Testis (tissue), 5 donors: Measurements from ENCODE around the gene CHCHD10. TPM values are rescaled to one million over a fixed set of nuclear protein-coding genes. Genes with fewer than 3 reads are reported as not detected.
A peak's percentile ranks its signal among the peaks of the same experiment; 100 is the strongest.

Experiments used
- DNase-seq: peaks from one replicate; pipeline ENCODE4 v3.0.0-alpha.2; 2019
- H3K27ac ChIP-seq, 2 donors: fragments of 200-600 bp; sonication (generic); one replicate each; pipeline ENCODE4 v1.5.1; 2019
- H3K27me3 ChIP-seq: fragments of 200-600 bp; sonication (generic); one replicate; pipeline ENCODE4 v1.5.1; 2019
- H3K36me3 ChIP-seq: fragments of 200-600 bp; sonication (generic); one replicate; pipeline ENCODE4 v1.5.1; 2017; ENCODE audit warnings: low read depth; ENCODE audit errors: missing control alignments
- H3K4me1 ChIP-seq: fragments of 200-600 bp; sonication (generic); one replicate; pipeline ENCODE4 v1.5.1; 2019
- H3K4me3 ChIP-seq, 2 donors: fragments of 200-600 bp; sonication (generic); one replicate each; pipeline ENCODE4 v1.5.1; 2017 to 2019
- H3K9me3 ChIP-seq: fragments of 200-600 bp; sonication (generic); one replicate; pipeline ENCODE4 v1.5.1; 2017
- CTCF ChIP-seq, 3 experiments: fragments of 450-650 bp in 2 of 3; fragments of 200-600 bp in 1 of 3; sonication (generic) in 1 of 3; IDR thresholded peaks; one replicate each; pipeline ENCODE4 v1.5.1; 2016 to 2019; ENCODE audit warnings: antibody characterized with exemption in 3 of 3, mild to moderate bottlenecking in 2 of 3, moderate library complexity in 1 of 3
- POLR2A ChIP-seq: fragments of 450-650 bp; IDR thresholded peaks from one replicate; pipeline ENCODE4 v1.6.1; 2017; ENCODE audit warnings: antibody characterized with exemption, mild to moderate bottlenecking, moderate library complexity
- WGBS, 2 donors: methylation state at CpG; one replicate each; pipeline ENCODE4 v1.1.5; 2018; 5-methylcytosine and 5-hydroxymethylcytosine counted together
- intact Hi-C: fragments of 100-400 bp; cut with DNase I; formaldehyde crosslinking; loops from one replicate; pipeline ENCODE4 v1.15.1; 2023; ENCODE audit warnings: low total_unique reads
- long read RNA-seq, 2 donors: transcript quantifications; one replicate each; lab custom pipeline, GENCODE V29; 2026
- polyA plus RNA-seq: library from polyadenylated mRNA; stranded (reverse); fragments of 350-450 nt; fragmentation: Illumina TruSeq; extraction: RNeasy Lipid Tissue Mini Kit (QIAGEN cat#74804); gene quantifications from one replicate; pipeline ENCODE4 v1.2.3, GENCODE V29; 2014; ENCODE audit warnings: low read depth, low replicate concordance; ENCODE audit not compliant: insufficient read depth
- total RNA-seq, 2 donors: library from RNA; depleted of rRNA; stranded (reverse); fragments of >200 nt; gene quantifications; one replicate each; pipeline ENCODE4 v1.2.3, GENCODE V29; 2016

The CHCHD10 gene
- total RNA-seq (10 to 100 TPM; 24.0 to 30.2 TPM), polyA plus RNA-seq (74.8 TPM)
- long read RNA-seq, donor 1, transcript CHCHD10-202 (4 exons, 1,171 nt): major isoform, 38 of 38 reads
- long read RNA-seq, donor 1, partial matches to known transcripts: 0 of 38 reads
- long read RNA-seq, donor 1, other reads (novel, unspliced or antisense): 0 of 38 reads
- long read RNA-seq, donor 2, transcript CHCHD10-202 (4 exons, 1,171 nt): major isoform, 27 of 27 reads
- long read RNA-seq, donor 2, partial matches to known transcripts: 0 of 27 reads
- long read RNA-seq, donor 2, other reads (novel, unspliced or antisense): 0 of 27 reads

DNA sequence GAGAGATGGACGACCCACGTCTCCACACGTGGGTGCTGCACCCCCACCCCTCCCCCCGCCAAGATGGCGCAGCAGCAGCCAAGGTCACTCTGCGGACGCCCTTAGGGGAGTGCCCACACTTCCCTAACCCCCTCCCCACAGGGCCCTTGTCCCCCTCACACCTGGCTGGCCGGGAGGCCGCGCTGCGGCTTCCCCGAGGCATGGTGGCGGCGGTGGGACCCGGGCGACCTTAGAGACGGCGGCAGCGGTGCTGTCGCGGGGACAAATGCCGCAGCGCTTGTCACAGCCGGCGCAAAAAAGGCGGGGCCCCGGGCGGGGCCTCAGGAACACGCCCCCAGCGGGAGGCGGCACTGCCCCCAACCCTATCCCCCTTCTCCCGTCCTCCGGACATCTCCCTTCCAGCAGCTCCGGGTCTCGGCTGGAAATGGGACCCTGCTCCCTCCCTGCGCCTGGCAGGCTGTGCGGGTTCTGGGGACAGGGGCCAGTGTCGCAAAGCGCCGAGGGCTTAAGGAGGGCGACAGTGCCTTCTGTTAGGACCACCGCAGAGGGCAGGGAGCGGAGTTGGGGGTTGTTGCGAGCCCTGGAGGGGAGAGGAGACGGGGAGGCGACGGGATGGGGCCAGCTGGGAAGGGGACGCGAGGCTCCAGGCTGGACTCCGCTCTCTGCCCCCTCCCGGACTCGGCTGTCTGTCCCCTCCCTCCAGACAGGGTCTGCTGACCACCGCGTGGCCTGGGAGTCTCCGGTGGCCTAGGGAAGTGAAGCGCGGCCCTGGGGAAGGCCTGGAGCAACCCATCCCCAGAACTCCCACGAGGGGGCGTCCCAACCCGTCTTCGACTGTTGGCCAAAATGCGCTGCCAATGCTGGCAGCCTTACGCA lies at the start of gene CHCHD10:
TSS of gene CHCHD10 (minus strand) at position 300 of the 876 bp plus-strand sequence. CDS start at position 202, 98 bp downstream.
- TF ChIP-seq POLR2A (no peak), CTCF (IDR thresholded peaks at IDR 0.05) (peak; percentile 74 to 80 (median 79))
- peak within 1 kb of the TSS; percentile 59 to 69 for H3K4me3 ChIP-seq
- no peaks in the 10 kb centered on the region for H3K9me3 ChIP-seq
- H3K27me3 ChIP-seq: no peaks in the 10 kb centered on the region
- H3K4me1 ChIP-seq: peaks cover 13% of the 10 kb centered on the region
- DNase-seq: peak; percentile 91
- no peaks in the 10 kb centered on the region for H3K36me3 ChIP-seq
- H3K27ac ChIP-seq: peak within 1 kb of the TSS; percentile 52 to 76
- 0% methylated on average over 5 to 51 of the region's 63 CpGs for WGBS, 2 donors
- intact Hi-C loops: loop anchor here (5.0 kb wide), 1 partner anchor 79 kb away; no protein-coding TSS in a partner anchor

GRCh38 chr22:23817146-23817545 lies 49.4 kb upstream of the CHCHD10 start:
- TF ChIP-seq CTCF (IDR thresholded peaks at IDR 0.05) (no peak), POLR2A (no peak)
- WGBS, 2 donors: 82 to 91% methylated on average over 6 of the region's 6 CpGs
- no peaks in the 10 kb centered on the region for H3K27me3 ChIP-seq
- no peak overlapping the region for H3K4me3 ChIP-seq
- H3K9me3 ChIP-seq: no peaks in the 10 kb centered on the region
- no peak overlapping the region for H3K27ac ChIP-seq
- no peaks in the 10 kb centered on the region for H3K36me3 ChIP-seq
- intact Hi-C loops: no loop called here
- peaks cover 3% of the 10 kb centered on the region for H3K4me1 ChIP-seq
- DNase-seq: no peak

- H3K27ac ChIP-seq: no peak overlapping the region
- intact Hi-C loops: no loop called here
- no peak for DNase-seq
- H3K4me3 ChIP-seq: no peak overlapping the region
- H3K36me3 ChIP-seq: no peaks in the 10 kb centered on the region
- WGBS, 2 donors: 84 to 92% methylated on average over 7 to 18 of the region's 18 CpGs
- H3K4me1 ChIP-seq: no peaks in the 10 kb centered on the region
- H3K27me3 ChIP-seq: no peaks in the 10 kb centered on the region
- H3K9me3 ChIP-seq: no peaks in the 10 kb centered on the region
- TF ChIP-seq CTCF (IDR thresholded peaks at IDR 0.05): no peak
- no peak for TF ChIP-seq POLR2A
These were observed 48.6 kb upstream of the CHCHD10 start for GRCh38 chr22:23816156-23816976.

DNA sequence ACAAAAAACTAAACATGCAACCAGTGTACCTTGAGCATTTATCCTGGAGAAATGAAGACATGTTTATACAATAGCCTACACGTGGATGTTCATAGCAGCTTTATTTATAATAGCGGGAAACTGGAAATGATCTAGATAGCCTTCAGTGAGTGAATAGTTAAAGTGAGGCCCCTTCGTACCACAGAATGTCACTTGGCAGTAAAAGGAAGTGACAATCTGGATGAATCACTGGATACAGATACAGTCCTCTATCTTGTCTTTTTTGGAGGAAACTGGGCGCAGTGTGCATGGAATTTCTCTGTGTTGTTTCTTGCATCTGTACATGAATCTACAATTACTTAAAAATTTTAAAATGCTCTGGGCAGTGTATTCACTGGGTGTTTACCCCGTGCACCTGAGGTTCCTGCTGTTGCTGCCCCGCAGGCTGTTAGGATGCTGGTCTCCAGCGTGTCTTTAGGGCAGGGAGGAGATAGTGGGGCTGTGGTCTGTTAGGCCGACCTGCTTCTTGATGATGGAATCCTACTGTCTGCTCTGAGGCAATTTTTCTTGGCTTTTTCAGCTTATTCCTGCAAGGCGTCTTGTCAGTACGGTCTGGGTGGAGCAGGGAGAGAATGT lies 47.9 kb upstream of the CHCHD10 start:
- intact Hi-C loops: no loop called here
- no peaks in the 10 kb centered on the region for H3K27me3 ChIP-seq
- H3K27ac ChIP-seq: no peak overlapping the region
- no peaks in the 10 kb centered on the region for H3K36me3 ChIP-seq
- WGBS, 2 donors: 72 to 81% methylated on average over 9 to 10 of the region's 10 CpGs
- TF ChIP-seq CTCF (IDR thresholded peaks at IDR 0.05) (no peak), POLR2A (no peak)
- no peaks in the 10 kb centered on the region for H3K9me3 ChIP-seq
- no peak for DNase-seq
- H3K4me1 ChIP-seq: no peaks in the 10 kb centered on the region
- H3K4me3 ChIP-seq: no peak overlapping the region
